Psoas muscle (tissue), 8 donors: ENCODE results near the gene SPRR2G. TPM values are rescaled to one million over a fixed set of nuclear protein-coding genes. Genes with fewer than 3 reads are reported as not detected.

Source experiments
- ATAC-seq, 4 donors: fragments of 200-7000 bp; cut with Tn5 transposase; one replicate each; pipeline ENCODE4 v1.9.1; 2020; ENCODE audit warnings: moderate library complexity in 3 of 4, mild to moderate bottlenecking in 2 of 4
- DNase-seq, 2 donors: peaks; one replicate each; pipeline ENCODE4 v3.0.0-alpha.2; 2020
- H3K27ac ChIP-seq: fragments of 200-600 bp; one replicate; pipeline ENCODE4 v1.8.0; 2022
- H3K27me3 ChIP-seq, 3 donors: fragments of 200-600 bp in 1 of 3; one replicate each; pipeline versions ENCODE4 v1.6.1 to v1.8.0; 2013 to 2022; ENCODE audit warnings: low read length in 2 of 3, mild to moderate bottlenecking in 2 of 3, moderate library complexity in 1 of 3; ENCODE audit not compliant: insufficient read depth in 3 of 3
- H3K36me3 ChIP-seq, 2 donors: fragments of 200-600 bp in 1 of 2; one replicate each; pipeline versions ENCODE4 v1.6.1 to v1.8.0; 2013 to 2022; ENCODE audit warnings: low read depth in 1 of 2, mild to moderate bottlenecking in 1 of 2, moderate library complexity in 1 of 2; ENCODE audit not compliant: insufficient read depth in 1 of 2
- H3K4me1 ChIP-seq: fragments of 200-600 bp; one replicate; pipeline ENCODE4 v1.8.0; 2022
- H3K4me3 ChIP-seq: fragments of 200-600 bp; one replicate; pipeline ENCODE4 v1.8.0; 2022; ENCODE audit warnings: mild to moderate bottlenecking
- H3K9me3 ChIP-seq: fragments of 200-600 bp; one replicate; pipeline ENCODE4 v1.8.0; 2022
- WGBS, 3 donors: extraction: QIAGEN DNeasy Blood & Tissue Kit; methylation state at CpG; one replicate each; pipeline versions ENCODE4 v1.1.6 to v1.1.7; 2013; 5-methylcytosine and 5-hydroxymethylcytosine counted together
- intact Hi-C, 2 donors: fragments of 100-400 bp; cut with DNase I; formaldehyde crosslinking; loops; one replicate each; pipeline versions ENCODE4 v1.11.0 to v1.14.2; 2022
- polyA plus RNA-seq, 3 donors: library from polyadenylated mRNA; stranded (reverse); fragments of 200-250 nt; gene quantifications; one replicate each; pipeline ENCODE4 v1.2.3, GENCODE V29; 2013
- total RNA-seq, 4 donors: library from RNA; stranded (reverse); fragmentation: NEBNext Ultra II Directional in 2 of 4; extraction: Animal tissue kit (Norgen Biotek cat#: 25700) in 2 of 4; gene quantifications; one replicate each; pipeline versions ENCODE4 v1.2.1 to v1.2.4, GENCODE V29; 2021 to 2023
- TF ChIP-seq, protein P1 (sequence below): fragments of 200-600 bp; IDR thresholded peaks from one replicate; pipeline ENCODE4 v1.8.0; 2022; ENCODE audit warnings: antibody characterized with exemption
- donor health status: healthy with polysubstance abuse.
- donor health status: DM: no; HTN: no; CAD: no; lungs with moderate emphysema.
- donor health status: Bipolar disorder and iron deficiency.
- donor health status: healthy.
- donor health status: DM: yes; HTN: yes; CAD: no.
- donor health status: DM: no; HTN: no; CAD: no.
- donor health status: DM: no; HTN: no; CAD: no.
- donor health status: DM: yes; HTN: yes; CAD: no.

The SPRR2G gene
- total and polyA plus RNA-seq, 7 donors = not detected

DNA sequence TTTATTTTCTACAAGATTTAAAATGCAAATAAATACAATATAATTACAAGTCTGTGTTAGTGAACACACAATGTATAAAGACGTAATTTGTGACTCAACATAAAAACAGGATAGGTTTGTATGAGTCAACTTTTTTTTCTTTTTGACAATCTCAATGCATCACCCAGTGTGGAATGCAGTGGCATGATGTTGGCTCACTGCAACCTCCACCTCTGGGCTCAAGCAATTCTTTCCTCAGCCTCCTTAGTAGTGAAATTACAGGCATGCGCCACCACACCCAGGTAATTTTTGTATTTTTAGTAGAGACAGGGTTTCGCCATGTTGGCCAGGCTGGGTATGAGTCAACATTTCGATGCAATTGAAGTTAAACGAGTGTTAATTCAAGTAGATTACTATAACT is 50.4 kb downstream of the SPRR2G start:
- Histone ChIP-seq H3K27ac (no peak overlapping the region), H3K36me3 (no peaks in the 10 kb centered on the region), H3K9me3 (no peaks in the 10 kb centered on the region), H3K4me1 (no peaks in the 10 kb centered on the region), H3K4me3 (no peak overlapping the region), H3K27me3 (no peaks in the 10 kb centered on the region)
- no peak for DNase-seq
- intact Hi-C loops = no loop called here
- WGBS, 3 donors = 89 to 93% (median 91%) methylated on average over 5 of the region's 5 CpGs
- TF ChIP-seq, protein P1, sequence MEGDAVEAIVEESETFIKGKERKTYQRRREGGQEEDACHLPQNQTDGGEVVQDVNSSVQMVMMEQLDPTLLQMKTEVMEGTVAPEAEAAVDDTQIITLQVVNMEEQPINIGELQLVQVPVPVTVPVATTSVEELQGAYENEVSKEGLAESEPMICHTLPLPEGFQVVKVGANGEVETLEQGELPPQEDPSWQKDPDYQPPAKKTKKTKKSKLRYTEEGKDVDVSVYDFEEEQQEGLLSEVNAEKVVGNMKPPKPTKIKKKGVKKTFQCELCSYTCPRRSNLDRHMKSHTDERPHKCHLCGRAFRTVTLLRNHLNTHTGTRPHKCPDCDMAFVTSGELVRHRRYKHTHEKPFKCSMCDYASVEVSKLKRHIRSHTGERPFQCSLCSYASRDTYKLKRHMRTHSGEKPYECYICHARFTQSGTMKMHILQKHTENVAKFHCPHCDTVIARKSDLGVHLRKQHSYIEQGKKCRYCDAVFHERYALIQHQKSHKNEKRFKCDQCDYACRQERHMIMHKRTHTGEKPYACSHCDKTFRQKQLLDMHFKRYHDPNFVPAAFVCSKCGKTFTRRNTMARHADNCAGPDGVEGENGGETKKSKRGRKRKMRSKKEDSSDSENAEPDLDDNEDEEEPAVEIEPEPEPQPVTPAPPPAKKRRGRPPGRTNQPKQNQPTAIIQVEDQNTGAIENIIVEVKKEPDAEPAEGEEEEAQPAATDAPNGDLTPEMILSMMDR = no peak
- ATAC-seq = no peak

Other genes starting within 250 kb of the SPRR2G start
- gene IVL, start 242.3 kb downstream of the SPRR2G start, total RNA-seq = not detected
- gene IVL, start 242.3 kb downstream of the SPRR2G start, polyA plus RNA-seq = under 1 TPM in 1 of 3 donors, not detected in 2; 0.04 TPM
- not detected for gene SPRR5, start 203.7 kb downstream of the SPRR2G start, total RNA-seq
- gene SPRR5, start 203.7 kb downstream of the SPRR2G start, polyA plus RNA-seq = not detected
- gene SPRR4, start 180.2 kb downstream of the SPRR2G start, total RNA-seq = not detected
- not detected for gene SPRR4, start 180.2 kb downstream of the SPRR2G start, polyA plus RNA-seq
- not detected for gene SPRR1A, start 166.8 kb downstream of the SPRR2G start, total RNA-seq
- not detected for gene SPRR1A, start 166.8 kb downstream of the SPRR2G start, polyA plus RNA-seq
- gene SPRR3, start 149.1 kb downstream of the SPRR2G start, total RNA-seq = 1 to 10 TPM in 1 of 4 donors, under 1 TPM in 1, not detected in 2; 0.32 to 1.1 TPM
- gene SPRR3, start 149.1 kb downstream of the SPRR2G start, polyA plus RNA-seq = 1 to 10 TPM in 1 of 3 donors, under 1 TPM in 1, not detected in 1; 0.82 to 1.2 TPM
- not detected for gene SPRR1B, start 119.7 kb downstream of the SPRR2G start, total RNA-seq
- gene SPRR1B, start 119.7 kb downstream of the SPRR2G start, polyA plus RNA-seq = under 1 TPM in 1 of 3 donors, not detected in 2; 0.23 TPM
- gene SPRR2D, start 109.8 kb downstream of the SPRR2G start, total RNA-seq = not detected
- gene SPRR2D, start 109.8 kb downstream of the SPRR2G start, polyA plus RNA-seq = not detected
- gene SPRR2A, start 93.4 kb downstream of the SPRR2G start, total RNA-seq = under 1 TPM in 2 of 4 donors, not detected in 2; 0.34 to 0.56 TPM
- gene SPRR2A, start 93.4 kb downstream of the SPRR2G start, polyA plus RNA-seq = under 1 TPM in 1 of 3 donors, not detected in 2; 0.22 TPM
- not detected for gene SPRR2B, start 79.3 kb downstream of the SPRR2G start, total RNA-seq
- gene SPRR2B, start 79.3 kb downstream of the SPRR2G start, polyA plus RNA-seq = not detected
- not detected for gene SPRR2E, start 56.4 kb downstream of the SPRR2G start, total RNA-seq
- under 1 TPM in 1 of 3 donors, not detected in 2; 0.14 TPM for gene SPRR2E, start 56.4 kb downstream of the SPRR2G start, polyA plus RNA-seq
- not detected for gene SPRR2F, start 37.4 kb downstream of the SPRR2G start, total RNA-seq
- gene SPRR2F, start 37.4 kb downstream of the SPRR2G start, polyA plus RNA-seq = not detected
- not detected for gene LELP1, start 52.5 kb upstream of the SPRR2G start, total RNA-seq
- gene LELP1, start 52.5 kb upstream of the SPRR2G start, polyA plus RNA-seq = not detected
- not detected for gene PRR9, start 66.7 kb upstream of the SPRR2G start, total RNA-seq
- under 1 TPM in 1 of 3 donors, not detected in 2; 0.04 TPM for gene PRR9, start 66.7 kb upstream of the SPRR2G start, polyA plus RNA-seq
- gene LORICRIN, start 108.8 kb upstream of the SPRR2G start, total RNA-seq = not detected
- under 1 TPM in 2 of 3 donors, not detected in 1; 0.06 to 0.25 TPM for gene LORICRIN, start 108.8 kb upstream of the SPRR2G start, polyA plus RNA-seq
- not detected for gene PGLYRP3, start 162.1 kb upstream of the SPRR2G start, total RNA-seq
- not detected for gene PGLYRP3, start 162.1 kb upstream of the SPRR2G start, polyA plus RNA-seq
- gene PGLYRP4, start 198.0 kb upstream of the SPRR2G start, total RNA-seq = not detected
- not detected for gene PGLYRP4, start 198.0 kb upstream of the SPRR2G start, polyA plus RNA-seq
- gene S100A9, start 207.0 kb upstream of the SPRR2G start, total RNA-seq = 10 to 100 TPM; 26.4 to 60.3 (median 52.2) TPM
- 100 to 1,000 TPM in 1 of 3 donors, 10 to 100 TPM in 2; 38.8 to 111 (median 46.1) TPM for gene S100A9, start 207.0 kb upstream of the SPRR2G start, polyA plus RNA-seq
- 1 to 10 TPM; 1.2 to 2.8 (median 1.8) TPM for gene S100A12, start 224.7 kb upstream of the SPRR2G start, total RNA-seq
- gene S100A12, start 224.7 kb upstream of the SPRR2G start, polyA plus RNA-seq = 1 to 10 TPM in 2 of 3 donors, under 1 TPM in 1; 0.40 to 3.5 (median 1.0) TPM
- 10 to 100 TPM; 26.0 to 57.0 (median 33.5) TPM for gene S100A8, start 240.2 kb upstream of the SPRR2G start, total RNA-seq
- 10 to 100 TPM; 16.8 to 30.6 (median 25.2) TPM for gene S100A8, start 240.2 kb upstream of the SPRR2G start, polyA plus RNA-seq